HG02938 (cell line): ENCODE data around the gene PSORS1C2.
"Not testable (repeated sequence)": the region's sequence is repeated elsewhere in the genome, so short reads cannot be mapped to it uniquely, and the experiment has no call there.

ENCODE experiments used
- ATAC-seq: cut with Tn5 transposase; IDR thresholded peaks from one replicate; pipeline ENCODE4 v1.9.1; 2021; ENCODE audit warnings: mild to moderate bottlenecking, moderate library complexity; ENCODE audit not compliant: unreplicated experiment

The PSORS1C2 gene

DNA sequence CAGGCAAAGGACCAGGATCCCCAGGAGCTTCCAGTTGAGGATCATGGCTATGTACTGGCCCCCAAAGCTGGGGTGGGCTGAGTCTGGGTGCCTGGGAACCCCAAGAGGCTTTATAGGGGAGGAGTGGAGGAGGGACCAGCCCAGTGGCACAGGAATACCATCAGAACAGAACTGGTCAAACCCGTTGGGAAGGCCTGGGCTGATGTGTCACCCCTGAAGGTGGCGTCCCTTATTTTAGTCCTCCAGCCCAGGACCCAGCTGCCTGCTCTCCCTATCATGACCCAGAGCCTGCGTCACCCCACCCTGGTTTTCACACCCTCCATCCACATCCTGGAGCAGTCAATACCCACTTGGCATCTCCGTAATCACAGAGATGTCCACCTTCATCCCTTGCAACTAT is at the start of gene PSORS1C2:
Gene PSORS1C2, minus strand, starts transcription at position 85 of the 400 bp plus-strand sequence. Its CDS starts 40 bp downstream, at position 45.
- ATAC-seq: no peak

DNA sequence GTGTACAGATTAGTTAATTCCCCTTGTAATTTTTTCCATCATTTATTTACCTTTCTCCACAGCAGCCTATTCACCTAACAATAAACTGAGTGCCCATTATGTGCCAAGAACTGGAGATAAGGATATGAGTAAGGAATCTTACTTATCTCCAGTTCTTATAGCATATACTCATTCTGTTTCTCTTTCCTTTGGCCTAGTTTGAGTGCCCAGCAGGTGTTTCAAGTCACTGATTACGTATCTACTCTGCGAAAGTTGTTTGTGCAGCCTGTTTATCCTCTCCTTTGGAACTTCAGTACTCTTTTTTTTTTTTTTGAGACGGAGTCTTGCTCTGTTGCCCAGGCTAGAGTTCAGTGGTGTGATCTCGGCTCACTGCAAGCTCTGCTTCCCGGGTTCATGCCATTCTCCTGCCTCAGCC is 48.9 kb upstream of the PSORS1C2 start:
- no peak for ATAC-seq

DNA sequence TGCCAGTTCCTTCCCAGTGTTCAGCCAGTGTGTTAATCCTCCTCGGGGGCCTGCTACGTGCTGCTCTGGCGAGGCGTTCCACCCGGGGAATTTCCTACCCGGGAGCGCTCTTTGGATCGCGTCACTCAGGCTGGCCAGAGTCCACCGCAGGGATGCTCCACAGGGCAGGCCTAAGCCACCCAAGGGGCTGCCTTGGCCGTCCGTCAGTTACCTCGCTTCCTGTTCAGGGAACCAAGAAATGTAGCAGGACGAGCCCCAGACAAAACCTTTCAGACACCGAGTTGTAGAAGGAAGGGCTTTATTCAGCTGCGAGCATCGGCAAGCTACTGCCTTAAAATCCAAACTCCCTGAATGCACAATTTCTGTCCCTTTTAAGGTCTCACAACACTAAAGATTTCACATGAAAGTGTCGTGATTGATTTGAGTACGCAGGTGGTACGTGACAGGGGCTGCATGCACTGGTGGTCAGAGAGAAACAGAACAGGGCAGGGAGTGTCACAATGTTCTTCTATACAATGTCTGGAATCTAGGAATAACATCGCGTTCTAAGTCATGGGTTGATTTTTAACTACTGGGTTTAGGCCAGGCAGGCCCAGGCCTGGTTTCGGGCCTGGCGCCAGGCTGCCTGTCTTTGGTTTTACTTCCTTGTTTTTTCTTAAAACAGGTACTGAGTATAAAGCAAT is 47.3 kb upstream of the PSORS1C2 start:
- ATAC-seq: no peak

DNA sequence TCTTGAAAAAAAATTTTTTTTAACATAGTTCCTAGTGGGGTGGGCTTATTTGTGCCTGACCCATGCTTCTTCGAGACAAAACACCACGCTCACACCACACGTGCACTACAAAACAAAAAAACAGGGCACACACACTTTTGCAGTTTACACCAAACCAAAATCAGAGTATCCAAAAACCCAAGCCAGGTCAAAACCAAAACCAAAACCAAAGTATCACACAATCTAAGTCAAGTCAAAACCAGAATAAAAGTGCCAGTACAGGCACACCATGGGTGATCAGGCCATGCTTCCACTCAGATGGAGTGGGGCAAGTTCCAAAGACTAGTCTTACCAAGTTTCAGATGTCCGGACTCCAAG is 46.8 kb upstream of the PSORS1C2 start:
- ATAC-seq: not testable (repeated sequence)

DNA sequence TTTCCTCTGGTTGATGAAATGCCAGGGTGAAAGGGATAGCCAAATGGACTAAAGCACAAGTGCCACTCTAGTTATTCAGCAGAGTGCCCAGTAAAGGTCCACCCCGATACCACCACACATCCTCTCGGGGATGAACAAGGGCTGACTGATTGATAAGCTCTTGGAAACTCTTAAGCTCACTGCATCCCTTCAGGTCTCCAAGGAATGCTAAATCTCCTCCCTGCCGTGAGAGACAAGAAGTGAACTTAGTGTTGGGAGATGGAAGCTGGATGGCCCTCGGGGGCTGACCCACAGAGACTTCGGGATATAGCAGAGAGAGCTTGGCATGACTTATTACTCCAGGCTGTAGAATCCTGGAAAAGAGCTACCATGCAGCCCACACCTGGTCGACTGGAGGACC is 45.0 kb upstream of the PSORS1C2 start:
- ATAC-seq: not testable (repeated sequence)

DNA sequence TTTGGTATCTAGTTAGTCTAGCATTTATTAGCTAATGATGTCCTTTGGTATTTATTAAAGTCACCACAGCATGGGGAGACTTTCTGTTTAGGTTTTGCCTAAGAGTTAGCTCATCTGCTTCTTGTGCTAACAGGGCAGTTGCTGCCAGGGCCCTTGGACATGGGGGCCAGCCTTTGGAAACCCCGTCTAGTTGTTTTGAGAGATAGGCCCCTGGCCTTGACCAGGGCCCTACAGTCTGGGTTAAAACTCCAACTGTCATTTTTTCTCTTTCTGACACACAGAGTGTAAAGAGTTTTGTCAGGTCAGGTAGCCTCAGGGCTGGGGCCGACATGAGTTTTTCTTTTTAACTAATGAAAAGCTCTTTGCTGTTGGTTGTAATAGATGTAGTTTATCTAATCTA is 44.4 kb upstream of the PSORS1C2 start:
- not testable (repeated sequence) for ATAC-seq

DNA sequence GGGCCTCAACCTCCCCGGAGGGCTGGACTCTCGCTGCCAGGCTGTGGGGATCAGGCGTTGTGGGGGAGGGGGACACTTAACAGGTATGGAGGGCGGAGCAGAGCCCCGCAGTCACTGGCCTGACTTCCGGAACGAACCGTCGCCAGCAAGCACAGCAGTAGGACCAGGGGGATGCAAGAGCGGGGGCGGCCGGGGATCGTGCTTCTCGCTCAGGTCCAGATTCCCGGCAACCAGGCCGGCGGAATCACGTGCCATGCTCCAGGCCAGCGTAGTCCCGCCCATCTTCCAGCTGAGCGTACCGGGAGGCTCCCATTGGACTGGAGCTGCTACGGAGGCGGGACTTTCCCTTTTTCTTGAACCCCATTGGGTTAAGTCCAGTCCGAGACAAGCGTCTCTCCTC is 41.6 kb upstream of the PSORS1C2 start:
- ATAC-seq: no peak

DNA sequence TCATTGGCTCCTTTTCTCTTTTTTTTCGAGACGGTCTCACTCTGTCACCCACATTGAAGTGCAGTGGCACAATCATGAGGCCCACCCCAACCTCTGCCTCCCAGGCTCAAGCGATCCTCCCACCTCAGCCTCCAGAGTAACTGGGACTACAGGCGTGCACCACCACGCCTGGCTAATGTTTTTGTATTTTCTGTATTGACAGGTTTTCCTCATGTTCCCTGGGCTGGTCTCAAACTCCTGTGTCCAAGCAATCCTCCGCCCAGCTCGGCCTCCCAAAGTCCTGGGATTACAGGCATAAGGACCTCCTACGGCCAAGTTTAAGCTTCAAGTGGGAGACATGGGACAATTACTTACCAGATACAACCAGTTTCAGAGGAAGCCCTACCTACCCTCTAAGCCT is 41.0 kb upstream of the PSORS1C2 start:
- no peak for ATAC-seq

DNA sequence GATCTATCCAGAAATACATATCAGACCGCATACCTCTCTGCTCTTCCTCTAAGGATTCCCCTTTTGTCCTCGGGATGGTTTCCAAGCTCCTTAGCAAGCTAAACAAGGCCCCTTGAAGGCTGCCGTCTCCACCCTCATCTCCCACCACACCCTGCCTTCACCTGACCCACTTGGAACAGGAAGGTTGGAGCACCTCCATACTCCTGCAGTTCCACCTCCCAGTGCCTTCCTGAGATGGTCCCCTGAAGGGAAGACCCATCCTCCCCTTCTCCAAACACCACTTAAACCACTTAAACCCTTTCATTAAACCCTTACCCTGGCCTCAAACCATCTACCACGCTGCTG is 40.1 kb upstream of the PSORS1C2 start:
- no peak for ATAC-seq

DNA sequence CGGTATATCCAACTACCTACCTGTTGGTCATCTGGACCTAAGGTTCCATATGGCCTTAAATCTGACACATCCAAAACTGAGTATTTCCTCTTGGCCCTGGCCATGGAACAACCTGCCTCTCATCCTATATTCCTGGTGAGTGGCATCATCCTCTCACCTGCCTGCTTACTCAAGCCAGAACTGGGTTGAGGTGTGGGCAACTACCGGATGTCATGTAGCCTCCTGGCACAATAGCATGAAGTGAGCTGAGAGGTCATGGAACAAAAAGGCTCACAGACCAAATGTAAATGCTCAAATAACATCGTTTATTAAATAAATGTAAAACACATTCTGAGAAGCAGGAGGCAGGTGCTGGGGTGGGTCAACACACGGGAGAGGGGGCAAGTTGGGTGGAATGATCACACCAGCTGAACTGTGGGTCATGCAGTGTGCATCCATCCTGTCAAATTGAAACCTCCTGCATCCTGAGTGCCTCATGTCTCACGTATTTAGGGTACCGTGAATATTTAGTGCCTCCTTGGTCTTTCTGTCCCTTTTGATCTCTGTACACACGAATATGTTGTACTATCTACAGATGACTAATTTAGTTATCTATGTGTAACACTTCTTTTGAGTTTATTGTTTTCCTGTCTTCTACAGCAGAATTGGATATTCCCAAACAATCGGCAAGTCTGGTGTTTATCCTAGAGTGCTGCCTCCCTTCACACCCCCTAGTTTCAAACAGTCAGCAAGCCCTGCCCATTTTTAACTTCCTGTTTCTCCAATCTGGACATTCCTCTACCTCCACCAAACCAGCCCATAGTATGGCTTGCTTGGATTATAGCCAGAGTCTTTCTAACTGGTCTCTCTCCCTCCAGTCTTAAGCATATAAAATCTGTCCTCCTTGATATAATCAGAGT is 39.5 kb upstream of the PSORS1C2 start:
- no peak for ATAC-seq

DNA sequence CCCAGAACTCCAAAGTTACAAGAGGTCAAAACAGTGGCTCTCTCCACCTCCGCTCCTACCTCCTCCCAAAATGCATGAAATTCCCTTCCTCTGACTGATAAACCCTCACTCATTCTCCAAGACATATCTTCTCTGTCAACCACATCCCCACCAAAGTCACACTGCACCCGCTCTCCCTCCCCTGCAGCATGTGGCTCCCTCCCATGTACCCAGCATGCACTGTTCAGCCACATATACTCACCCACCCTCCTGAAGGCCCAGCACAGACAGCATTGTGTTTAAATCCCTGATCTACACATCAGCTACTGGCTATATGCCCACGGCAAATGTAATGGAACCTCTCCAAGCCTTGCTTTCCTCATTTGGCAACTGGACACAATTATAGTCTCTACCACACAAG is 37.1 kb upstream of the PSORS1C2 start:
- no peak for ATAC-seq

DNA sequence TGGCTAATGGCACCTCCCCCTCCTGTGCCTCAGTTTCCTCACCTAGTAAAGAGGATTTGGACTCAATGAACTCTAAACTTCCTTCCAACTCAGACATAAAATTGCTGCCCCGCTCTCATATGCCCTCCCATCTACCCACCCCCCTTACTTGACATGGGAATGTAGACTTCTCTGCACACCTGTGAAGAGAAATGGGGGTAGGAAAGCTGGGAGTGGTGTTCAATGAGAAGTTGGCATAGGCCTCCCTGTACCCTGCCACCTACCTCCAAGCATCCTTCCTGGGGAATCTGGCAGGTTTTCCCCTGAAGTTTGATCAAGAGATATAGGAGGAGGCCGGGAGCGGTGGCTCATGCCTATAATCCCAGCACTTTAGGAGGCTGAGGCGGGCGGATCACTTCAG is 35.5 kb upstream of the PSORS1C2 start:
- no peak for ATAC-seq

DNA sequence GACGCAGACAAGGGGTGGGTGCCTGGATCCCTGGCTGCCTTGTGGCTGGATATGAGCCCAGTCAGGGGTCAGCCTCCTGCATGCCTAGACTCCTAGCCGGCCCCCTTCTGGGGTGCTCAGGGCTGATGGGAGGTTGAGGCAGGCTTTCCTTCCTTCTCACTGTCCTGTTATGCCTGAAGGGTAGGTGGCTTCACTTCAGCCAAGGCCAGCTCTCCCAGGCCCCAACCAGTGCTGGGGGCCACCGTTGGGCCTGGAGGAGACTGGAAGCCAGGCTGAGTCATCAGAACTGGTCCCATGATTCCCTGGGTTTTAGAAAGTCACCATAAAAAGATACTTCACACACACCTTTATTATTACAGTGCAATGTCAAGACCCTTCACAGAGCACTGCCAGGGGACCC is 34.5 kb upstream of the PSORS1C2 start:
- ATAC-seq: no peak

DNA sequence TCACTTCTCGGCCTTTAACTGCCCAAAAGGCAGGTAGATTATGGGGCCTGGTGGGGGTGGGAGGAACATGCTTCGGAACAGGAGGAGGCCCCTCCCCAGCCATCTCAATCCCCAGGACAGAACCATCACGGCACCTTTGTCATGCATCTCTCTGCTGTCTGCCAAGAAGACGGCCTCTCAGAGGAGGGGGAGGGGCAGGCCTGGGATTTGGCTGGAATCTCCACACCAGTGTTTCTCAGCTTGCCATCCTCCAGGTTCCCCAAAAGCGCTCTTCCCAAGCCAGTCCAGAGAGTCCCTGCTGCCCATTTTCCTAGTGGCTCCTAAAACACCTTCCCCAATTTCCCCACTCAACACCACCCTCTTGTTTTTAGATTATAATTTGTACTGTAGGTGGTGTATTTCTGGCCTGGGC is 34.1 kb upstream of the PSORS1C2 start:
- no peak for ATAC-seq

DNA sequence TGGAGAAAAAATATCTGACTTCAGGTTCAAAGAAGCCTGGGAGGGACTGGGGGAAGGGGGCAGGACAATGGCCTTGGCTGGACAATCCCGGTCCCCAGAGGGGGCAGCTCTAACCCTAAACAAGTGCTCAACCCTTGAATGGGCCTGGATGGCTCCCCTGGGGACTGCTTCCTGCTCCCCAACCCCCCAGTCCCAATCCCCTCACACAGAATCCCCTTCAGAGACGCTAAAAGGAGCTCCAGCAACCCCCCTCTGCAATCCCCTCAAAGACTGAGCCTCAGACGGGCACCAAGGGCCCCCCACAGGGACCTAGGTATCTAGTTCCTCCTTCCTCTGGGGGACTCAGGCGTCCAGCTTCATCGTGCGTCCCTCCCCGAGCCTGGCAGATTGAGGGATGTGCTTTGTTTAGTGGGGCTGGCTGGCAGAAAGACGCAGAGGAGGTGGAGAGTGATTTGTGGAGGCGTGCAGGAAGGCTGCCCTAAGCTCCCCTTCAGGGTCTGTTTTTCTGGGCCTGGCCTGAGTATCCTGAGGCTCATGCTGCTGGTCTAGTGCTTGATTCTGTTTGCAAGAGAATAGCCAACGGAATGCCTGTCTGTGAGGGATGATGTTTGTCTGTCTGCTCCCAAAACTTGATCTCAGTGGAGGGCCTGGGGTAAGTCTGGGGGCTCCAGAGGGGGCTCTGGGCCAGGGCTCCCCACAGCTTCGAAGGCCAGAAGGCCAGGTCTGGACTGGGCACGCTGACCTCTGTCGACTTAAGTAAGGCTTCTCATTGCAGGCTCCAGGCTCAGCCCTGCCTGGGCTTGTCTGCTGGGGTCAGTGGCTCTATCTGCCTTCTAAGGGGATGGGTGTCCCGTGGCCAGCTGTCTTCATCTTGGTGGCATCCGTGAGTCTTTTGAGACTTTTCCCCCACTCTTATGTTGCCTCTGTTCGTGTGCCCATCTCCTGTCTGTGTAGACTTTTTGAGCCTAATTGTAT is 33.4 kb upstream of the PSORS1C2 start:
- no peak for ATAC-seq

DNA sequence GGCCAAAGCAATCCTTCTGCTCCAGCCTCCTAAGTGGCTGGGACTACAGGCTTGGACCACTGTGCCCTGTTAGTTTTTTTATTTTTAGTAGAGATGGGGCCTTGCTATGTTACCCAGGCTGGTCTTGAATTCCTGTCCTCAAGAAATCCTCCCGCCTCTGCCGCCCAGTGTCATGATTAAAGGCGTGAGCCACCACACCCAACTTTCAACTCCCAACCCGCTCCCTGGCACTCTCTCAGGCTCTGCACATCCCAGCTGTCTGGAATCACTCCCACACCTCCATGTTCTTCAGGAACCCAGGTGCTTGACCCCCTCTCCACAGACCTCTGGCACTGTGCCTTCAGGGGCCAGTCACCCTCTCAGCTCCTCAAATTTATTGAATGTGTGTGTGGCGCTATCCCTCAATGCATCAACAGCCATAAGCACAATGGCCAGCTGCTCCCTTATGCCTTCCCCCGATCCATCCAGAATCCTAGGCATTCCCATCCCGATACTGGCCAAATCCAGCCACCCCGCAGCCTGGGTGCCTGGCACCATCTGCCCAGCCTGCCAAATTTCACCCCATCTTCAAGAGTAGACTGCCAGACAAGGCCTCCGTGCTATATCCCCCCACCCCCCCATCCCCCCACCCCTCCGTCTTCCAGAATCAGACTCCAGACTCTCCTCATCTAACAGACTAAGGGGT is 32.3 kb upstream of the PSORS1C2 start:
- ATAC-seq: no peak

DNA sequence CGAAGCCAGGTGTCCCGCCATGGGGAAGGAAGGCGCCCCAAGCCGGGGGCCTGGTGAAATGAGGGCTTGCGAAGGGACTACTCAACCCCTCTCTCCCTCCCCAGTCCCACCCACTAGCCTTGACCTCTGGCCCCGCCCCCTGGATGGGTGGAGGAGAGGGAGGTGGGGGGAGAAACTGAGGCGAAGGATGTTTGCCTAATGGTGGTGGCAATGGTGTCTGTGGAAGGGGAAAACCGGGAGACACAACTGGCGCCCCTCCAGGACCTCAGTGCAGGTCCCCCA is 31.7 kb upstream of the PSORS1C2 start, which contains the start of gene POU5F1:
Gene POU5F1, minus strand, starts transcription at position 83 of the 282 bp plus-strand sequence. Its CDS starts 62 bp downstream, at position 21.
- no peak for ATAC-seq

DNA sequence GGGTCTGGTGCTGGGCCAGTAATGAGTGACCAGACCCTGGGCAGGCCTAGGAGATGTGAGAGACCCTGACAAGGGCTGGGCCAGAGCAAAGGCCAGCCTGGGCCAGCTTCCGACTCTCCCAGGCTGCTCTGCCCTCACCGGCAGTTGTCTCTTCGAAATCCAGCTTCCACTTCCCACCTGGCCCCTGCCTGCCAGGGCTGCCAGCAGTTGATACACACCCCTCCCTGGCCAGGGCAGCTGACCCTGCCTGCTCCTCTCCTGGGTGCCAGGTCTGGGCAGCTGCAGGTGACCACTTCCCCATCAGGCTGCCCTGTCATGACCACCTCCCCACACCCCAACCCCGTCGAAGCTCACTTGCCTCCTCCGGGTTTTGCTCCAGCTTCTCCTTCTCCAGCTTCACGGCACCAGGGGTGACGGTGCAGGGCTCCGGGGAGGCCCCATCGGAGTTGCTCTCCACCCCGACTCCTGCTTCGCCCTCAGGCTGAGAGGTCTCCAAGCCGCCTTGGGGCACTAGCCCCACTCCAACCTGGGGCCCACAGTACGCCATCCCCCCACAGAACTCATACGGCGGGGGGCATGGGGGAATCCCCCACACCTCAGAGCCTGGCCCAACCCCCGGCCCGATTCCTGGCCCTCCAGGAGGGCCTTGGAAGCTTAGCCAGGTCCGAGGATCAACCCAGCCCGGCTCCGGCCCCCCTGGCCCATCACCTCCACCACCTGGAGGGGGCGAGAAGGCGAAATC is 31.2 kb upstream of the PSORS1C2 start:
- not testable (repeated sequence) for ATAC-seq

DNA sequence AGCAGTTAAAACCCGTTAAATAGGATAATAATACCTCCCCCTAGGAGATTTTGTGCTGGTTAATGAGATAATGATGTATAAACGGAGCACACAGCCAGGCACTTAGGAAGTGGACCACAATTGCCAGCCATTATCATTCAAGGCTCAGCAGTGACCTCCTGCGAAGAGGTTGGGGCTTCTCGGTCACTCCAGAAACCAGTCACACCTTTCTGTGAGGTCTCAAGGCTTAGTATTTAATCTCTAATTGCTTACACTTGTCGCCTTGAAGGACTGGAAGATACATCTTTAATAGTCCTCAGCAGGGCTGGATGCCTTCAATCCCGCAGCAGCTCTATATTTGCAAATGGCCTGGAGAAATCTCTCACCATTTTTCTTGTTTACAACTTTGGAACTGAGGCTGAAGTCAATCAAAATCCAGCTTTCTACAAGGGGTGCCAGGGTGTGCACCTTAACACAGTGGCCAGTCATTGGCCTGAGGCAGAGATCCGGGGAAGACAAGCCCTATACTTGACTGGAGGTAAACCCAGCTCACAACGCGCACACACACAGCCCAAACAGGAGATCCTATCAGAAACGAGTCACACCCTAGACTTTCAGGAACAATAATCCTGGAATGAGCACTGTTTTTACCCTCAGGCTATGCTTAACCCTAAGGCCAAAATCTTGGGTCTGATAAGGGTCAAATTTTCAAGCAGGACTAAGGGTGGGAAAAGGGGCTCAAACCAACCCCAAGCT is 30.4 kb upstream of the PSORS1C2 start:
- no peak for ATAC-seq
